ELF-1 (cell line): Measurements from ENCODE around the gene SNED1.

Source experiments
- DNase-seq: peaks from one replicate; pipeline ENCODE4 v3.0.0-alpha.2; 2016; ENCODE audit warnings: low read depth, low spot score

Gene SNED1

DNA sequence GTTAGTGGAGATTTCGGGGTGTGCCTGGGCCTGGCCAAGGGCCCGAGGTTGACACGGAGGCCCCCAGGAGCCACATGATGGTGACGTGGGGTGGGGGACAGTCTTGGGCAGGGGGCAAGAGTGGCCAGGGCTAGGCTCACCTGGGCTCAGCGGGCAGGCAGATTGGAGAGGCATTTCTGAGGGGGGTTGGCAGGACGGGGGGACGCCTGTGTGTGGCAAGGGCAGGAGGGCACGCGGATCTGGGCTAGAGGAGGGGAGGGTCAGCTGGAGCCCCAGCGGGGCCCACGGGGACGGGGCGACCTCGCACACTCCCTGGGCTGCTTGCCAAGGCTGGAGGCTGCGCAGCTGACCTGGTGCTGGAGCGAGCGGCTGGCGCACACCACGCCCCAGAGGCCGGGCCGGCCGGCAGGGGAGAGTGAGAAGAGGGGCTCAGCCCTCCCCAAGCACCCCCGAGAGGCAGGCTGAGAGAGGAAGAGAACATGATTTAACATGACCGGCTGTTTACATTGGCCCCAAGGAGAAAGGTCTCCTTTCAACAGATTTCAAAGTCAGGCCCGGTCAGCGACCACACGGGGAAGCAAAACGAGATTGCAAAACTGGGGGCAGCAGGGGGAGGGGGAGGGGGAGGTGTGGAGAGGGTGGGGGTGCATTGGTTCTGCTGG is 38.0 kb upstream of the SNED1 start:
- no peak for DNase-seq

DNA sequence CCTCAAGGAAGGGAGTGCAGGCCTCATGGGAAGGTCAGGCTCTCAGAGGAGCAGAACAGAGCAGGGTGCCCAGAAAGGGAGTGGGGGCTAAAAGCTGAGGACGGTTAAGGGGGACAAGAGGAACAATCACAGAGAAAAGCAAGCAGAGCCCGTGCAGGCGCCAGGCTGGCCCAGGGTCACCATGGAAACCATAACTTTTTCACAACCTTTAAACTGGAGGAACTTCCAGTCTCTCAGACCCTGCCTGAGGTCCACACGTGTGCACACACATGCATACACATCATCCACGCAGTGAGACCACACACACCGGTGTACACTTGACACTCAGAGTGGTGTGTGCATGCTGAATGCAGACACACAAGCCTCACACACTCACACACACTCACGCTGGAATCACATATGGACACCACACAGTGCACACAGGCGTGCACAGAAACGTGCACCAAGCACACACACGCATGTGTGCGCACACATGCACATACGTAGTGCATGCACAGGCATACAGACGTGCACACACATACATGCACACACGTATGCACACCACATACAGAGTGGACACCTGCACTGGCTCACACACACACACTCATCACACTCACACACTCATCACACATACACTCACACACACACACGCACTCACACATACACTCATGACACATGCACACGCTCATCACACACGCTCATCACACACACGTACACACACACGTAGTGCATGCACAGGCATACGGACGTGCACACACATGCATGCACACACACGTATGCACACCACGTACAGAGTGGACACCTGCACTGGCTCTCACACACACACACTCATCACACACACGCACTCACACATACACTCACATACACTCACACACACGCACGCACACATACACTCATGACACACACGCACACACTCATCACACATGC is 37.2 kb upstream of the SNED1 start:
- DNase-seq: no peak

DNA sequence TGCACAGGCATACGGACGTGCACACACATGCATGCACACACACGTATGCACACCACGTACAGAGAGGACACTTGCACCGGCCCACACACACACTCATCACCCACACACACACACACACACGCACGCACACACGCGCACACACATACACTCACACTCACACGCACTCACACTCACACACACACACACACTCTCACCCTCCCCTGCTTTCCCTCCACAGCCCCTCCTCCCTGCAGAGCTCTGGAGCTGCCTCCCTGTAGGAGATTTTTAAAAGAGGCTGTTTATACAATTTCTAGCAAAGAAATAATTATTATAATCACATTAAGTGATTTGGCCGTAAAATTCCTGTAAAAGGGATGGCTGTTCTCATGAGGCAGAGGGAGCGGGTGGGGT is 36.5 kb upstream of the SNED1 start:
- DNase-seq: no peak

DNA sequence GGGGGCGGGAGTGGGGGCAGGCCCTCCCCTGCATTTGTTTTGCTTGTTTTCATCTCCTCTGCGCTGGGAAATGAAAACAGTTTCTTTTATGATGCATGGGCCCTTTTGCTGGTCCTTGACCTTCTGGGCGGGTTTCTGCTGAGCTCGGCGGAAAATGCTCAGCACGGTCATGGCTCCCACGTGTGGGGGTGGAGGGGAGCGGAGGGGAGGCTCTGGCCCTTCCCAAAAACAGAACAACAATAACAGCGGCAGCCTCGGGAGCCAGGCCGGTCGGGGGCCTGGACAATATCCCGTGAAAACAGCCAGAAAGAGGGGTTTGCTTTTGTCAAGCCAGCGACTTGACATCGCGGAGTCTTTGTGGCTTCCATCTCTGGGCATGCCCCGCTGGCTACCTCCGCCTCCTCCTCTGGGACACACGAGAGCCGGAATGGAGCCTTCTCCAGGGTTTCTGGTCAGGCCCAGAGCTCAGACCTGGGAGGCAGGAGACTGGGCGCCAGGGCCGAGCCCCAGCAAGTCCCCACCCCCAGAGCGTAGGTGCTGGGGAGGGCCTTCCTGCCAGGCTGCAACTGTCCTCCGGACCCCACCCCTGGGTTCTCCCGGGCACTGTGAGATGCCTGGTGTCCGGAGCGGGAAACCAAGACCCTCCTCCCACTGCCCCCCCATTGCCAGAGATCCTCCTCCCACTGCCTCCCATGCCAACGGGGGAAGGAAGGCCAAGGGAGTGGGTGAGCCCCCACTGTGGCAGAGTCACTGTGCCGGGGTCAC is 35.9 kb upstream of the SNED1 start:
- DNase-seq: peak; percentile 37

DNA sequence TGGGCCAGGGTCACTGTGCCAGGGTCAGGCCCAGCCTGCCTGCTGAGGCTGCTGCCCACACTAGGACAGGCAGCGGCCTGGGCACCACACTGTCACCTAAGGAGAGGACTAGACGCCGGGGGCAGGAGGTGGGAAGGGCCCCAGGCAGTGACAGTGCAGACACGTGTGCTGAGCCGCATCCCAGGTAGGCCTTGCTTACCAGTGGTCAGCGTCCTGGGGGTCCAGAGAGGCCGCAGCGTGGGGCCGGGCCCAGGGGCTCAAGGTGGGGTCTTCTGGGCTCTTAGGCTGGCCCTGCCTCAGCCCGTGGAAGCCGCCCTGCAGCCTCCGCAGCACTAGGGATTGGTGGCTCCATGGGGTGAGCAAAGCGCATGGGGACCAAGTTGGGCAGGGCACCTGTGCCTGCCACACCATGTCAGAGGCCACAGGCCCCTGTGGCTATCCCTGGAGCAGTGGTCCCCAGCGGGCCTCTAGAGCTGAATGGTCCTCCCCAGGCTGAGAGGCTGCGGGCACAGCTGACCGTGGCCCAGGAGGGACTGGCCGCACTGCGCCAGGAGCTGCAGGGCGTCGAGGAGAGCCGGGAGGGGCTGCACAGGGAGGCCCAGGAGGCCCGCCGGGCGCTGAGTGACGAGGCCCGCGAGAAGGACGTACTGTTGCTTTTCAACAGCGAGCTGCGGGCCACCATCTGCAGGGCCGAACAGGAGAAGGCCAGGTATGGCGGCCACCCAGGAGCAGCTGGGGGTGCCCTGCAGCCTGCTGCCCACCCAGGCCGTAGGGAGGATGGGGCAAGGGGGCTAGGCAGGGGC is 35.2 kb upstream of the SNED1 start:
- no peak for DNase-seq

DNA sequence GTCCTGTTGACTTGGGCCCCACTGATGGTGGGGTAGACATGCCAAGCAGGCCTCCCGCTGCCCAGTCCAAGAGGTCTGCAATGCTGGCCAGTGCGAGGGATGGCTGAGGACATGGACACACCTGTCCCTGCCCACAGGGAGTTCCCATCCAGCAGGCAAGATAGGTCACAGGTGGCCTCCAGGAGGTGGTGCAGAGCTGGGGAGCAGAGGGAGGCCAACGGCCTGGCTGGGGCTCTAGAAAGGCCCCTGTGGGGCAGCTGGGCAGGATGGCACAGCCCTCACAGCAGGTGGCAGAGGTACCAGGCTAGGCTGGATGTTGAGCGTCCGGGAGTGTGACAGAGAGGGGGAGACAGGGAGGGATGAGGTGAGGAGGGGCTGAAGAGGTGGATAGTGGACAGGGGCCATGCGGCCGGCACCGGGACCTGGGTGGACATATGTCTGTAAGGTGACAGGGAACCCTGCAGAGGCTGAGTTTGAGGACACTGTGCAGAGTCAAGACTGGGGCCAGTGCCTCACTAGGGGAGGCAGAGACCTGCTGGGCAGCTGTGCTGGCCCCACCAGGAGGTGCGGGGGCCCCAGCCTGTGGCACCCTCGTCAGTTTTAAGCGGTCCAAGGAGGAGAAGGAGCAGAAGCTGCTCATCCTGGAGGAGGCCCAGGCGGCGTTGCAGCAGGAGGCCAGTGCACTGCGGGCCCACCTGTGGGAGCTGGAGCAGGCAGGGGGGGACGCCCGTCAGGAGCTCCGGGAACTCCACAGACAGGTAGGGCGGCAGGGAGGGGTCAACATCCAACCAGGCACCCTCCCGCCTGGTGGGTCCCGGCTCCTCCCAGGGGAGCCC is 34.3 kb upstream of the SNED1 start:
- DNase-seq: no peak

DNA sequence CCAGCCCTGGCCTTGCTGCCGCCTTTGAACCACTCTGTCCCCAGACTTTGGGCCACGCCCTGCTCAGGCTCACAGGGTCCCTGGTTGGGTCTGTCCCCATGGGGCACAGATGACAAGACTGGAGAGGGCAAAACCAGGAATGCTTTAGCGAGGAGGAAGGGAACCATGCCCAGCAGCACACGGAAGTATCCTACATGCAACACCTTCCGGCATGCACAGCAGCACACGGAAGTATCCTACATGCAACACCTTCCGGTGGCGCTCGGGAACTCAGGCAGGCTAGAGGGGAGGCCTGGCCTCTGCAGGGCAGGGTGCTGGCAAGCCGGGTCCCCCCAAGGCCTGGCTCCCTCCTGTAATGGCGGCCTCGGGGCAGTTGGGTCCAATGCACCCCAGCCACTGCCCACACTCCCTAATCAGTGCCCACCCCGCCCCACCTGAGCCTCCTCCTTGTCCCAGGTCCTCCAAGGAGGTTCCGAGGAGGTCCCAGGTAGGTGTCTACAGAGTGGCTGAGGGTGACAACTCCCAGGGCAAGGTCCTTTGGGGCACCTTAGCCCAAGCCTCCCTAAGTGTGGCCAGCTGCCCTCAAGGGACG is 33.6 kb upstream of the SNED1 start:
- DNase-seq: no peak

DNA sequence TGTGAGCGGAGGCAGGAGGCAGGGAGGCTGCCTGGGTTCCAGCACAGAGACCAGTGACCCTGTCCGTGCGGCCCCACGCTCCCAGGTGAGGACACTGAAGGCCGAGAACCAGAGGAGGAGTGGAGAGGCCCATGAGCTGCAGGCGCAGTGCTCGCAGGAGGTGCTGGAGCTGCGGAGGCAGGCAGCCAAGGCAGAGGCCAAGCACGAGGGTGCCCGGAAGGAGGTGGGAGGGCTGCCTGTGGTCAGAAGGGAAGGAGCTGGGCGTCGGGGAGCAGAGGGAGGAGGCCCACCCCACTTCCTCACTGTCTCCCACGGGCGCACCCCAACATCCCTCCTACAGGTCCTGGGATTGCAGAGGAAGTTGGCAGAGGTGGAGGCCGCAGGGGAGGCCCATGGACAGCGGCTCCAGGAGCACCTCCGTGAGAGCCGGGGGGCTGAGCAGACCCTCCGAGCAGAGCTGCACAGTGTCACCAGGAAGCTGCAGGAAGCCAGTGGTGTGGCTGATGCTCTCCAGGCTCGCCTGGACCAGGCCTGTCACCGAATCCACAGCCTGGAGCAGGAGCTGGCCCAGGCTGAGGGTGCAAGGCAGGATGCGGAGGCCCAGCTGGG is 33.0 kb upstream of the SNED1 start:
- no peak for DNase-seq

DNA sequence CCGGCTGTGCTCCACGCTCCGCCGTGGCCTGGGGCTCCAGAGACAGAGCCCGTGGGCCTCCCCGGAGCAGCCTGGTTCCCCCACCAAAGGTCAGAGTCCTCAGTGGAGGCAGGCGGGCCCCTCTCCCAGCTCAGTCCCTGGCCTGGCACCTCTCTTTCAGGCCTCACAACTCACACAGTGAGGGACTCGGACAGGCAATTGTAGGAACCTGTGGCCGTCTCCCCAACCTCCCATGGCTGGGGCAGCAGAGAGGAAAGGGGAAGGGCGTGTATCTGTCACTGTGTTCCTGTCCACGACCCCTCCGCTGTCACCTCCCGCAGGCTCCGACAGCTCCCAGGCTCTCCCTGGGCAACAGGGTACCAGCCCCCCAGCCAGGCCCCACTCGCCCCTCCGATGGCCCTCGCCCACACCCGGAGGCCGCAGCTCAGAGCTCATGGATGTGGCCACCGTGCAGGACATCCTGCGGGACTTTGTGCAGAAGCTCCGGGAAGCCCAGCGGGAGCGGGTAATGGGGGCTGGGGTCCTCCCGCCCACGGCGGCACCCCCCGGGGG is 32.4 kb upstream of the SNED1 start:
- no peak for DNase-seq

DNA sequence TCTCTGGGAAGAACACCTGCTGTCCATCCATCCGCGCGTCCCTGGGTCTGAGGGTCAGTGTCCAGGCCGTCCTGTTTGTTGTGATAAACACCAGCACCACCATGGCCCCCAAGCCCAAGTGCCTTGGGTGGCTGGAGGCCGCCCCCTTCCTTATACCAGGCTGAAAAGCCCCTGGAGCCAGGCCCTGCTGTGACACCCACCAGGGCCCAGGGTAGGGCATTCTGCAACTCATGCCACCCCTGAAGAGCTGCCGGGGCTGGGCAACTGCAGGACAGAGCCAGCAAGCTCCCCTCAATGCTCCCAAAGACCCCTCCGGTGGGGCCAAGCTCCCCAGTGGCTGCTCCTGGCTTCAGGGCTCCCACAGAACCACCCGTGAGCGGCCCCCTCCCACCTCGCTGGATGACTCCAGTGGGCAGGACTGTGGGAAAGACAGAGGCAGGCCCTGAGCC is 31.9 kb upstream of the SNED1 start:
- no peak for DNase-seq

DNA sequence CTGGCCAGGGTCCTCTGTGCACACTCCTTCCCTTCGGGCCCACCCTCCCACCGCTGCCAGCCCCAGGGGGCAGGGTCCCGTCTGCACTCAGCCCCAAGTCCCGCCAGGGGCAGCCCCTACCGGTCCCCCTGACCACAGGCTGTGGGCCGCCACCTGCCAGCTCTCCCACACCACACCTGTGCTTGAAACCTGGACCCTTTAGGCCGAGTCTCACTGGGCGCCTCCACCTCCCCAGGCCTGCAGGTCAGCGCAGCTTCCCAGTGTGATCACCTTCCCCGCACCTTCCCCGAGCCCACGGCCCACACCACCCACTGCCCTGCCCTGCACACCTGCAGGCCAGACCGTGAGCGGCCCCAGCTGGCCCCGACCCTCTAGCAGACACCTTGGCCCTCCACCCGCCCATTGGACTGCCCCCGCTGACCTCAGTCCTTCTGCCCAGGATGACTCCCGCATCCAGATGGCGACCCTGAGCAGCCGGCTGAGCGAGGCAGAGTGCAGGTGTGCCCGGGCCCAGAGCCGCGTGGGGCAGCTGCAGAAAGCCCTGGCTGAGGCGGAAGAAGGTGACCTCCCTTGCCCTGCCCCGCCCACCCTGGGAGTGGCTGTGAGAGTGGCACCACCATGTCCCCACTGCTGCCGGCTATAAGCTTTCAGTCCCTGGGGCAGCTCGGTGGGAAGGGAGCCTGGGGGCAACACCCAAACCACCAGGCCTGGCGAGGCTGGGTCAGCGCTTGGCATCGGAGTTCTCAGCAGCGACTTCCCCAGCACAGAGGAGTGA is 31.3 kb upstream of the SNED1 start:
- DNase-seq: no peak

DNA sequence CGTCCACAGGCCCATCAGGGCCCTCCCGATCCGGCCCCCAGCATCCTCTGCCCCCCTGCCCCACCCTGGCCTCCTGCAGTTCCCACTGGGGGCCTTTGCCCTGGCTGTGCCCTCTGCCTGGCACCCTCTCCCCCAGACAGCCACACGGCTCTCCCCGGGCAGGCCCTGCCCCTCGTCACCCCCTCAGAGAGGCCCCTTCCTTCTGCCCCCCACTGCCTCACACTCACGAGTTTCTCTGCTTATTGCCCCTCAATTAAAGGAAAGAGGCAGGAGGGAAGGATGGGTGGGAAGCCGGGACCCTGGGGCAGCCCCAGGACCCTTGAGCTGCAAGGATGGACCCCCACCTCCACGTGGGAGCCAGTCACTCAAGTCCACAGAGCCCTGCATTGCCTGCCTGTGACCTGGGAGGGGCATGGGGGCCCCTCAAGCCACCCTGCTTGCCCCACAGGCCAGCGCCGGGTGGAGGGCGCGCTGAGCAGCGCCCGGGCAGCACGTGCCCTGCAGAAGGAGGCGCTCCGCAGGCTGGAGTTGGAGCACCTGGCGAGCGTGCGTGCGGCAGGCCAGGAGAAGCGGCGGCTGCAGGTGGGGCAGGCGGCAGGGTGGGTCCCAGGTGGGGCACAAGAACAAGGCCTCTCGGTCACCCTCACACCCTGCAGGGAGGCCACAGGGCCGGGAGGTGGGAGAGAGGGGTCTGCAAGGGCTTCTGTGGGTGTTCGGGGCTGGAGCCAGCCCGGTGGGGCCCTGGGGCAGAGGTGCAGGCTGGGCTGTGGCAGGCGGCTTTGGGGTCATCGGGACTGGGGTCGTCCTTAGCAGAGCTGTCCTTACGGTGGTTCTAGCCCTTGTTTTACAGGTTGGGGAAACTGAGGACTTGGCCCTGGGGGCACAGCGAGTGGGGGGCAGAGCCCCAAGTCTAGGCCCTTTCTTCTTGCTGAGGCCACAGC is 30.5 kb upstream of the SNED1 start:
- DNase-seq: no peak

DNA sequence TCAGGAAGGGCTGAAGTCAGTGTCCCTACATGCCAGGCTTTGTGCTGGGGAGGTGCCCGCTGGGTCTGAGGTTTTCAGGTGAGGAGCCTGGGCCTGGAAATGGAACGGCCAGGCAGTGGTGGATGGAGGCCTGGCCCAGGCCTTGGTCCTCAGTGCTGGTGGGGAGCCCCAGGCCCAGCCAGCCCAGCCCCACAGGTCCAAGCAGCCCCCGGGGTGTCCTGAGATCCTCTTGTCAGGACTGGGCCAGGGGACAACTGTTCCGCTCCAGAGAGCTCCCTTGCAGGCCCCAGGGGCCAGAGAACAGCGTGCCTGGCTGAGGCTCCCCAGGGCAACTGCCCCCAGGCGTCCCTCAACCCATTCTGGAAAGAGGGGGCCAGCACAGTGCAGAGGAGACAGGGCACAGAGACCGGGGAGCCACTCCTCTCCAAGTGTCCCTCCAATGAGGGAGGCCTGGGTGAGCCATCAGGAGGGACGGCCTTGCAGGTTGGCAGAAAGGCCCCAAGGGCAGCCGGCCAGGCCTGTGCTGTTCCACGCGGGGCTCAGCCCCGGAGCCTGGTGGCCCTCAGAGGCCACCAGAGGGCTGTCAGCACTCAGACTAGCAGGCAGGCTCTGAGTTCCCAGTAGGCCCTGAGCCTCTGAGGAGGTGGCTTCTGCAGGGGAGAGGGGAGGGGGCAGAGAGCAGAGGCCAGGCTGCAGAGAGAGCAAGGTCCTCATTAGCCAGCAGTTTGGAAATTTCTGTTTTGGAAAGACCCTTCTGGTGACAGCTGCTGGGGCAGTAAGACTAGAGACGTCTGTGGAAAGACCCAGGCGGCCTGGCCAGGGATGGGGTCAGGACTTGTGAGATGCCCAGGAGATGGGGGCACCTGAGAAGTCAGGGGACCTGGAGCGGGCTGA is 29.4 kb upstream of the SNED1 start:
- no peak for DNase-seq

DNA sequence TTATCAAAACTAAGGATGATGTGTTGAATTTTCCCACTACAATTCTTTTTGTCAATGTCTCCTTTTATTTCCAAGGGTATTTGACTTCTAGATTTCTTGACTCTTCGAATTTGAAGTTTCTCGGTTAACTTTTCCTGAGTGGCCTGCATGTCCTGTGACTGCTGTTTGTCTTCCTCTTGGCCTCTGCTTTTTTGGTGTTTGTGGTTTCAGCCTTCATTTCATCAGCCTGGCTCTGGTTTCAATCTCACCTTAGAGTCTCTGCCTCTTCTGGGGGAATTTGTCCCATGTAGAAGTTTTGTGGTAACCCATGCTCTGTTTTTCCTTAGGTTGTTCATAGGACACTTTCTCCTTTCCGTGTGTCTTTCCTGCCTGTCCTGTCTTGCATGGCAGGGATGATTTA is 28.3 kb upstream of the SNED1 start:
- no peak for DNase-seq

DNA sequence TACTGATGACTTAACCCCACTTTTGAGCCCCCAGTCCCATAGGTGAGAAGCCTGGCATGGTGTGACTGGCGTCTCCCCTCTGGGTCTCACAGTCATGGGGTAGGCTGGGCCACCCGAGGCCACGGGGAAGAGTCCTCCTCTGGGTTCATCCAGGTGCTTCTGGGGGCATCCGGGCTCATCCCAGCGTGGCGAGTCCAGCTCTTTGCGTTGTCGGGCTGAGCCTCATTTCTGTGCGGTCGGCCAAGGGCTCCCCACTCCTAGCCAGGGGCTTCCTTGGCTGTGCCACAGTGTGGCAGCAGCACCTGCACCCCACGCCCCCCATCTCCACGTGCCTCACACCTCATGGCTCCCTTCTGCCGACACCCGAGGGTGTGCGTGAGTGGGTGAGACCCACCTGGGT is 27.6 kb upstream of the SNED1 start:
- no peak for DNase-seq

DNA sequence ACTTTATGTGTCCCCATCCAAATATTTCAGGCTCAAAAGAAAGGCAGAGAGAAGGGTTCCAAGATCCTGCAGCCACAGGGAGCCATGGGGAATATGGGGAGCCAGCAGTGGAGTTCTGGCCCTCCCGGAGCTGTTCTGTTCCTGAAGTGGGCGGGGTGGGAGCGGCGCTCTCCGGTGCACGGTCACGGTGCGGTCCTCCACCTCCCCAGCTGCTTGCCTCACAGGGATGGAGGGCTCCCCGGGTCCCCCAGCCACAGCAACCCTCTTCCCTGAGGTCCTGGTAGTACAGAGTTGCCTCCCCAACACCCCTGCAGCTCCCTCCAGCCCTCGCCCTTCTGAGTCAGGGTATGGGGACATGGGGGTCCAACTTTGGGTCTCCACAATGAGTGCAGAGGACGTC is 26.2 kb upstream of the SNED1 start:
- no peak for DNase-seq
